ENCODE results near the gene ZNF541.

DNA sequence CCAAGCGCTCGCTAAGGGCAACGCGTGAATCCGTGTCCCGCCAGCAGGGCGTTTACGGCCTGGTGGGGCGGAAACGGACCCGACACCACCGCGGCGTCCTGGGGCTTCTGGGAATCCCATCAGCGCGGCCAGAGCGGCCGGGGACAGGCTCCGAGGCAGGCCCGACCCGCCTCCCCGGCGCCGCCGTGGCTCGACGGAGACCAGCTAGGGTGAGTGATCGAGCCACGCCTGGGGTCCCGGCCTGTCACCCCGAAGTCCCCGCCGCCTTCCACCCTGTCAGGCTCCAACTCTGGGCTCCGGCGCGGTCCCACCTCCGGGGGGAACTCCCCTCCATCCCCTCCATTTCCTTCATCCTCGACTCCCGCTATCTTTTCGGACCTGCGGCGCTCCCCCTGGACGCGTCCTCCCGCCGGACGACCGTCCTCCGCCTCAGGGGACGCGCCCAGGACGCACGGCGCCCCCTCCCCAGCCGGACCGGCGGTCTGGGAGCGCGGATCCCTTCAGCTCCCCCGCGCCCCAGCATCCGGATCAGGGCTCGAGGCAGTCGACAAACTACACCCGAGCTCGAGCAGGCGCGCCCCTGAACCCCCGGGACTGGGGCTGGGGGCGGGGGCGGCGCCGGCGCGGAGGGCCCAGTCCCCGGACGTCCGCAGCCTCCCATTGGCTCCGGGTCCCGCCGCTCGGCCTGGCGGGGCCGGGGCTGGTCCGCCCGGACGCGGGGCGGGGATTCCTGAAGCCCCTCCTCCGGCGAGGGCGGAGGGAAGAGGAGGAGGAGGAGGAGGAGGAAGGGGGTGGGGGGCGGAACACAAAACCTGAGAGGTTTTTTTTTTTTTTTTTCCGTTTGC lies 35.3 kb upstream of the ZNF541 start:
- no peak for TF ChIP-seq EZH2 (IDR thresholded peaks at IDR 0.05)
- peak; percentile 90 for TF ChIP-seq POLR2AphosphoS5 (IDR thresholded peaks at IDR 0.05; ENCODE audit: borderline replicate concordance, low read depth, low read length)

All from SK-N-MC (cell line).